Right kidney (tissue), 9 donors: Measurements from ENCODE around the gene CYP17A1.
"Not testable (repeated sequence)": the region's sequence is repeated elsewhere in the genome, so short reads cannot be mapped to it uniquely, and the experiment has no call there.

Source experiments
- DNase-seq: peaks from one replicate; pipeline ENCODE4 v3.0.0-alpha.2; 2016
- long read RNA-seq, 8 donors: transcript quantifications; one replicate each; lab custom pipeline, GENCODE V29; 2026

Gene CYP17A1, protein sequence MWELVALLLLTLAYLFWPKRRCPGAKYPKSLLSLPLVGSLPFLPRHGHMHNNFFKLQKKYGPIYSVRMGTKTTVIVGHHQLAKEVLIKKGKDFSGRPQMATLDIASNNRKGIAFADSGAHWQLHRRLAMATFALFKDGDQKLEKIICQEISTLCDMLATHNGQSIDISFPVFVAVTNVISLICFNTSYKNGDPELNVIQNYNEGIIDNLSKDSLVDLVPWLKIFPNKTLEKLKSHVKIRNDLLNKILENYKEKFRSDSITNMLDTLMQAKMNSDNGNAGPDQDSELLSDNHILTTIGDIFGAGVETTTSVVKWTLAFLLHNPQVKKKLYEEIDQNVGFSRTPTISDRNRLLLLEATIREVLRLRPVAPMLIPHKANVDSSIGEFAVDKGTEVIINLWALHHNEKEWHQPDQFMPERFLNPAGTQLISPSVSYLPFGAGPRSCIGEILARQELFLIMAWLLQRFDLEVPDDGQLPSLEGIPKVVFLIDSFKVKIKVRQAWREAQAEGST
- long read RNA-seq, donor 1: 0 reads
- long read RNA-seq, donor 2: 0 reads
- long read RNA-seq, donor 3, partial matches to known transcripts: 0 of 1 reads
- long read RNA-seq, donor 3, other reads (novel, unspliced or antisense): 0 of 1 reads
- long read RNA-seq, donor 4, partial matches to known transcripts: 0 of 1 reads
- long read RNA-seq, donor 4, other reads (novel, unspliced or antisense): 0 of 1 reads
- long read RNA-seq, donor 5: 0 reads
- long read RNA-seq, donor 6: 0 reads
- long read RNA-seq, donor 7, partial matches to known transcripts: 0 of 1 reads
- long read RNA-seq, donor 7, other reads (novel, unspliced or antisense): 0 of 1 reads
- long read RNA-seq, donor 8: 0 reads

DNA sequence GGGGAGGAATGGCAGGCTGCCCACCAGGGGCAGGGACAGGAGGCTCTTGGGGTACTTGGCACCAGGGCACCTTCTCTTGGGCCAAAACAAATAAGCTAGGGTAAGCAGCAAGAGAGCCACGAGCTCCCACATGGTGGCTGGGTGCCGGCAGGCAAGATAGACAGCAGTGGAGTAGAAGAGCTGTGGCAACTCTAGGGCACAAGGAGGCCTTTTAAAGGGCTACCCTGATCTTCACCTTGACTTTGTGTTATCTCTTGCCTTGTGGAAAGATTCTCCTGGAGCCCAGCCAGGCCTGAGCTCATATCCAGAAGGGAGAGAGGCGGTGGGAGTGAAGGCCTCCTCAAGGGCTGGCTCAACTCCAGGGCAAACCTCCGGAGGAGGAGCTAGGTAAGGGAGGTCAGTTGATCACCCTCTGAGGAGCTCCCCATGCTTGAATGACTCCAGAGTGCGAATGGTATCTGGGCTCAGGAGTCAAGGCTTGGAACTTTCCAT, at the start of gene CYP17A1:
Gene CYP17A1, minus strand, starts transcription at position 184 of the 492 bp plus-strand sequence. Its CDS starts 52 bp downstream, at position 132.
- no peak for DNase-seq

DNA sequence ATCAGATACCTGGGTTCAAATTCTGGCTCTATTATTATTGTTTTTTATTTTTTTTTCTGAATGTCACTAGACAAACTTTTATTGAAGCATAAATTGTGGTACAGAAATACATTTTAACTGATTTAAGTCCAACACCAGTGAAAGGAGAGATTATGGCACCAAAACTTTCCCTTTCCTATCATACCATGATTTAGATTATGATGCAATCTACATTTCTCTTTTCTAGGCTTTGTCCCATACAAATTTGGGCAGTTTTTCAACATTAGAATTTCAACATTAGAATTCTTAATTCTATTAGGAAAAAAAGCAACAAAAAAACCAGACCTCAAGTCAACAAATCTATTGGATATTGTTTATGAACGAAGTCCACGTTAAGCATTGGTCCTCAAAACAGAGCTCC, 43.0 kb upstream of the CYP17A1 start:
- no peak for DNase-seq

DNA sequence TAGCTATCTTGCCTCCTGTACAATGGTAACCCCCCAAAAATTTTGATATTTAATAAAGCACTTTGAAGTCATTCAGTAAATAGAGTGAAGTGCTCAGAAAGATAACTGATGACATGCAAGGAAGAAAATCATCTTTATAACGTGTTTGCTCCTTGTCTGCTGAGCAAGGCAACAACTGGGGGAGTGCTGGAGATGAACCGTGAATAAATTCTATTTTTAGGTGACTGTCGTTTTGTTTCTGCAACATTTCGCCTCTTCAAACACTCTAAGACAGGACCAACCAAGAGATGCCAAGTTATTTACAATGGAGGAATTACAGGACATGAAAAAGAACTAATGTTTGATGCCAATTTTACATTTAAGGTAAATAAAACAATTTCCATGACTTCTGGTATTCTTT, 41.4 kb upstream of the CYP17A1 start:
- DNase-seq: no peak

DNA sequence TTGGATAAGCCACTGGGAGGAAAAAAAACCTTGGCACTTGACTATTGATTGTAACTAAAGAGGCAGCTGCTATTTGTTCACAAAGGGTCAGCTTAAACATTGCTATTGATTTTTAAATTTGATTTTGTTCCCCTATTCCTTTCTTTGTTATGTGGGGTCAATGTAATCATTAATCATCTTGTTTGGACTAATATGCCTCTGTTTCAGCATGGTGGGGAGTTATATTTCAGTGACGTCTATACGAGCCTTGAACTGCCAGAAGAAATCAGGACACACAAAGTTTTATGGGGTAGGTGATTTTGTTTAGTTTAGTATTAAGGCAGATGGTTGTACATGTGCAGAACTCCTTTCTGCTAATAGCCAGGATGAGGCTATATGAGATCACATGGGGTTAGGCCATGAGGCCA, 39.5 kb upstream of the CYP17A1 start:
- DNase-seq: no peak

DNA sequence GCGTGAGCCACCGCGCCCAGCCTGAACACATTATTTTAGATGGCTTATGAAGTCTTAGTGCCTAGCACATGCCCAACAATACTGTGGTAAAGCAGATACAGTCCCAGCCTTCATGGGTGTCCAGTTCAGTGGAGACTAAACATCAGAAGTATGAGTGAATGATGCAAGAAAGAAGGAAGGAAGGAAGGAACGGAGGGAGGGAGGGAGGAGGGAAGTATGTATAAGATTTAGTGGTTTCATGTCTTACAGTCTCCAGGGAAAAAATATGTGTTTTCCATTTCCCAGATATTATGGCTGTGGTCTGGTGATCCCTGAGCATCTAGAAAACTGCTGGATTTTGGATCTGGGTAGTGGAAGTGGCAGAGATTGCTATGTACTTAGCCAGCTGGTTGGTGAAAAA, 35.0 kb upstream of the CYP17A1 start:
- no peak for DNase-seq

DNA sequence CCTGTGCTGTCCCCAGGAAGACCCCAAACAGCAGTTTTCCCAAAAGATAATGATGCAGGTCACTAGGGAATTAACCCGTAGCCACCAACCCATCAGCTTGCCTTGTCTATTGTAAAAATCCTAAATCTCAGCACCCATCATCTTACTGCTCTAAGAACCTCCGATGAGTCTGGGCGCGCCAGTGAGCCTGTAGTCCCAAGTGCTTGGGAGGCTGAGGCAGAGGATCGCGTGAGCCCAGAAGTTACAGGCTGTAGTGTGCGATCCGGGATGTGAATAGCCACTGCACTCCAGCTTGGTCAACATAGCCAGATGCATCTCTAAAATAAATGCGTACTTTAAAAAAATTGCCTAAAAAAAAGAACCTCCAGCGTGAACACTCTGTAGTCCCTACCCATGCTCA, 33.0 kb upstream of the CYP17A1 start:
- DNase-seq: no peak

DNA sequence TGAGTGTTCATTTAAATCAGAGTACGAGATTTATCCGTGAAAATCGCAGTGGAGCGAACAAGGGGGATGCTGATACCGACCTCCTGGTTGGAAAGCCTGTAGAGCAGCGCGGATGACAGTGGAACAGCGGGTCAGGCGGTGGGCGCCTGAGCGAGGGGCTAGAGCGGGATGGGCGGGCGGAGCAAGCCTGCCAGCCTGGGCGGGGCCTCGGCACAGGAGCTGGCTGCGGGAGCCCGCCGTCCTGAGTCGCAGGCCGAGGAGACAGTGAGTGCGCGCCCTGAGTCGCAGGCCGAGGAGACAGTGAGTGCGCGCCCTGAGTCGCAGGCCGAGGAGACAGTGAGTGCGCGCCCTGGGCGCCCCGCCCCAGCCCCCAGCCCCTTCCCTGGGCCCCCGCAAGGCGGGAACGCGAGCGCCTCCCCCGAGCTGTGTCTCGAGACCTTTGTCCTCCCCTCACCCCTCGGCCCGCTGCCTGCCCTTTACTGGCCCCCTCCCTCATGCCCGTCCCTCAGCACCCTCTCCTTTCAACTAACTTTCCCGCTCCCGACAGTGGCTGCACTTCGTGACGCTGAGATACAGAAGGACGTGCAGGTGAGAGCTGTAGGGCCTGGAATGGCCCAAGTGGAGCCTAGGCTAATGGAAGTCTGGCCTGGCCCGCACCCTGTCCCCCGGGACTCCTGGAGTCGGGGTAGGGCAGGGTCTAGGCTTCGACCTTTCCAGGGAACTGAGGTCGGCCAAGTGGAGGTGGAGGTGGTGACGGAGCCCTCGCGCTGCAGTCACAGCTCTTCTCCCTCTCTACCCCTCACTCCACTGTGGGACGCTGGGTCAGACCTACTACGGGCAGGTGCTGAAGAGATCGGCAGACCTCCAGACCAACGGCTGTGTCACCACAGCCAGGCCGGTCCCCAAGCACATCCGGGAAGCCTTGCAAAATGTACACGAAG, 32.3 kb upstream of the CYP17A1 start, which contains the start of gene AS3MT:
Gene AS3MT, plus strand, starts transcription at position 213 of the 941 bp plus-strand sequence. Its CDS starts 123 bp downstream, at position 336.
- peak; percentile 70 for DNase-seq

DNA sequence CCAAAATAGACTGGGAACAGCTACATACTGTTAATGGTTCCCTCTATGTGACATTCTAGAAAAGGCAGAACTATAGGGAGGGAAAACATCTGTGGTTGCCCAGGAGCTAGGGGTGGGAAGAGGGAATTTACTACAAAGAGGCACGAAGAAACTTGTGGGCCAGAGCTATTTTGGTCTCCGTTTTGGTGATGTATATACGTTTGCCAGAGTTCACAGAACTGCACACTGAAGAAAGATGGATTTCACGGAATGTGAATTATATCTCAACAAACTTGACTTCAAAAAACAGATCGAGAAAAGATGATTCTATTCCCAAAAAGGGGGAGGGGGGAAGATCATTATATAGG, 31.7 kb upstream of the CYP17A1 start:
- no peak for DNase-seq

DNA sequence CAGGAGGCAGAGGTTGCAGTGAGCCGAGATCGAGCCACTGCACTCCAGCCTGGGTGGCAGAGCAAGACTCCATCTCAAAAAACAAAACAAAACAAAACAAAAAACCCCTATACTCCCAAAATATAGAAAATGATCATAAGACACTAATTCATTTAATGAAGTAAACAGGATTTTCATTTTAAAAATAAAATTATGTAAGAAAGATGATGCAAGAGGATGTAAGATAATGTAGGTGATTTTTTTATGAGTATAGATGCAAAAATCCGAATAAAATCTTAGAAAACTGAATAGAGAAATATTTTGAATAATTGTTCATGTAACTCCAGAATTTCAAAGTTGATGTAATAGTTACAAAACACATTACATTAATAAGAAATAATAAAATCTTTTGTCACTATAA, 28.4 kb upstream of the CYP17A1 start:
- DNase-seq: no peak

DNA sequence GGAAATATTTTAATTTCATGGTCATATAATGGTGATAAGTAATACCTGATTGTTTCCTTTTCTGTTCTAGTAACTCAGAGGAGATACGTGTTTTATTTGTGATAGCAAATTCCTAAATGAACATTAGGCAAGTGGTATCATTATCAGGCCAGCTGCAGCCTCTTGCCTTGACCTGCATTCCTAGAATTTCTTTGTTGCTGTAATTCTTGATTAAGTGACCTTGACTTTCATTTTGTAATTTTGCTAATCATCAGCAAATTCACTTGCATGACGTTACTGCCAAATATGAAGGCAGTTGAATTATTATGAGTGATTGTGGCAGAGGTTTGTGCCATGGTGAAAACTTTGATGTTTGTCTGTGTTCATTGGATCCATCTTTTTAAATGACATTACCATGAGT, 26.4 kb upstream of the CYP17A1 start:
- DNase-seq: no peak

DNA sequence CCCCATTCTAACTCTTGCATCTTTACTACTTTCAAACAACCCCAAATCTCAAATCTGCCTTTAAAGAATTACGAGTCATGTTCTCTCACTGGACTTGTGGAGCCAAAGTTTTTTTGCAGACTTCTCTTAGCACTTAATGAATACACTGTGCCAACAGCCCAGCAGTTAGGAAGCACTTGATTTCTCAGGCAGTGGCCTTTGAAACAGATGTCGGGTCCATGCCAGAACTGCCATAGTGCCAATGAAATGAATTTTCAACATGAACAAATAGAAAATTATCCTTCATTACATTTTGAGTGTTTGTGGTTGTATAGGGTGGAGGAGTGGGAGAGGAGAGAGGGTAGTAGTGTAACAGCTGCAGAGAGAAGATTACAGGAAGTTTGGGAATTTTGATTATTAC, 22.7 kb upstream of the CYP17A1 start:
- no peak for DNase-seq

DNA sequence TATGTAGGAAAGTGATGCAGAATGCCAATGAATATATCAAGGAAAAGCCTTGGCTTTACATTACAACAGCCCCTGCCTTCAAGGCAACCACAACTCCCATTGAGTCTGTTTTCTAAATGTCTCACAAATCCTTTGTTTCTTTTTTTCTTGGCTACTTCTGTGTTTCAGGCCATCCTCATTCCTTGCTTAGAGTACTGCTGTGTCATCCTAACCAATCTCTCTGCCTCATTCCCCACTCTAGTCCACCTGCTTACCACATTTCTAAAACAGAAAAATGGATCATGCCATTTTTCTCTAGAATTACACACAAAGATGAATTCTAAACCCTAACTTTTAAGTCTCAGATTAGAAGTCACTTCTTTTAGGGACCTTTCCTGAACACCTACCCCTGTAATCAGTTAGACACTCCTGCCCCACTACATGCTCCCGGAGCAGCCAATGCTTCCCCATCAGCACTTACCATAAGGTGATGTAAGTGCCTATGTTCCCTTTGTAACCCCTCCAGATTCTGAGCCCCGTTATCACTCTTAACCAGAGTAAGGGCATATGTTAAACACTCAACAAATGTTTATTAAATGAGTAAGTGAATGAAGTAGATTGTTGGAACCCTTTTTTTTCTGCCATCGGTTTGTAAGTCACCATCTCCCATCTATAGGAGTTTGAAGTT, 19.7 kb upstream of the CYP17A1 start:
- no peak for DNase-seq

DNA sequence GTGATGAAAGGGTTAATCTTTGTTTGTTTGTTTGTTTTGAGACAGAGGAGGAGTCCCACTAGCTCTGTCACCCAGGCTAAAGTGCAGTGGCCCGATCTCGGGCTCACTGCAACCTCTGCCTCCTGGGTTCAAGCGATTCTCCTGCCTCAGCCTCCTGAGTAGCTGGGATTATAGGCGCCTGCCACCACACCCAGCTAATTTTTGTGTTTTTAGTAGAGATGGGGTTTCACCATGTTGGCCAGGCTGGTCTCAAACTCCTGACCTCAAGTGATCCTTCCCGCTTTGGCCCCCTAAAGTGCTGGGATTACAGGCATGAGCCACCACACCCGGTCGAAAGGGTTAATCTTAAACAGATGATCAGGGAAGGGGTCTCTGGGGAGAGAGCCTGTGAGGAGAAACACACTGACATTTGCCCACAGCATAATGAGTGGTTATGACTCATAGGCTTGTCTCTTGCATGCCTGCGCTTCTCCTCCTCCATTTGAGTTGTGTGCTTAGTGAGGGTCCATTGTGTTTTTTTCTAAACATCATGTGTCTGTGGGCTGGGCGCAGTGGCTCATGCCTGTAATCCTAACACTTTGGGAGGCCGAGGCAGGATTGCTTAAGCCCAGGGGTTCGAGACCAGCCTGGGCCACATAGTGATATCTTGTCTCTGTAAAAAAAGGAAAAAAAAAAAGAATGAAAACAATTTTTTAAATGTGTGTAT, 18.7 kb upstream of the CYP17A1 start:
- not testable (repeated sequence) for DNase-seq

DNA sequence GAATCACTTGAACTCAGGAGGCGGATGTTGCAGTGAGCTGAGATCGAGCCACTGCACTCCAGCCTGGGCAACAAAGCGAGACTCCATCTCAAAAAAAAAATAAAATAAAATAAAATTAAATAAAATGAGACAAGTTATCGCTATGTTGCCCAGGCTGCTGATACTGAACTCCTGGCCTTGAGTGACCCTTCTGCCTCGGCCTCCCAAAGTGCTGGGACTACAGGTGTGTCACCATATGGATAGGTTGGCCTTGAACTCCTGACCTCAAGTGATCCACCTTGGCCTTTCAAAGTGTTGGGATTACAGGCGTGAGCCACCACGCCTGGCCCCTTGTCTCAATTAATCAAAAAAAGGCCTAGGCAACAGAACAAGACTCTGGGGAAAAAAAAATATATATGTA, 16.0 kb upstream of the CYP17A1 start:
- DNase-seq: not testable (repeated sequence)

DNA sequence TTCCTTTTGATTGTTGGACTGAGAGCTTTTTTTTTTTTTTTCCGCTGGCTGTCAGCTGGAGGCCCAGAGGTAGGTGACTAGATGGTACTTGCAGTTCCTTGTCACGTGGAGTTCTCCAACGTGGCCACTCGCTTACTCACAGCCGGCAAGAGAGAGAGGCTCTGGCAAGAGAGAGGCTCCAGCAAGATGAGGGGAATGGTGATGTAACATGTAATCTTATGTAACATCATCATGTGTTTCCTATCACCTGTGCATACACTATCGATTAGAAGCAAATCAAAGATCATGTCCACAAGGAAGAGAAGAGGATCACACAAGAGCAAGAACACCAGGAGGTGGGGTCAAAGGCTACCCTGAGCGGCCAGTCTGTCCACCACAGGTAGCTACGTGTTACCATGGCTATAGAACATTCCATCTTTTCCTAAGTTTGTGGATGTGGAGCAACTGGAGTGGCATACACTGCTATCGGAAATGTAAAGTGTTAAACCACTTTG, 12.9 kb upstream of the CYP17A1 start:
- DNase-seq: no peak

DNA sequence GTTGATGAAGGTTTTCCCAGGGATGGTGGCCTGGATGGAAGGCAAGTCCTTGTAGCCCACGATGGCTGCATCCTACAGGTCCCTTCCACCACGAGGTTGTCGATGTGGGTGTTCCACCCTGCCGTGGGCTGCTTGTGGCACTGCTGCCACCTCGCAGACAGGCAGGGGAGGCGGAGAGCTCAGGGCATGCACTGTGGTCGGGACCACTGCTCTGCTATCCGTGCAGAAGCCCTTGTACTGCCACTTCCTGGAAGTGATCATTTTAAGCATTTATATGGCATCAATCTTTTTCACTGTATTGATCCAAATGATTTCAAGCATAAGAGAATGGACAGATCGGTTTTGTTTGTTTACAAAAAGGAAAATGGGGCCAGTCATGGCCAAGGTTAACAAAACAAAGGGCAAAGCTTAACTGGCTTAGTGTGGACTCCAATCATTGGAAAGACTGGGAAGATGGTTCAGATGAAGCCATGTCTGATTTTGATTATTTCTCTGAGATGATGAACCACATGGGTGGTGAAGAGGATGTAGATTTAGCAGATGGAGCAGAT, 8.2 kb upstream of the CYP17A1 start:
- no peak for DNase-seq

DNA sequence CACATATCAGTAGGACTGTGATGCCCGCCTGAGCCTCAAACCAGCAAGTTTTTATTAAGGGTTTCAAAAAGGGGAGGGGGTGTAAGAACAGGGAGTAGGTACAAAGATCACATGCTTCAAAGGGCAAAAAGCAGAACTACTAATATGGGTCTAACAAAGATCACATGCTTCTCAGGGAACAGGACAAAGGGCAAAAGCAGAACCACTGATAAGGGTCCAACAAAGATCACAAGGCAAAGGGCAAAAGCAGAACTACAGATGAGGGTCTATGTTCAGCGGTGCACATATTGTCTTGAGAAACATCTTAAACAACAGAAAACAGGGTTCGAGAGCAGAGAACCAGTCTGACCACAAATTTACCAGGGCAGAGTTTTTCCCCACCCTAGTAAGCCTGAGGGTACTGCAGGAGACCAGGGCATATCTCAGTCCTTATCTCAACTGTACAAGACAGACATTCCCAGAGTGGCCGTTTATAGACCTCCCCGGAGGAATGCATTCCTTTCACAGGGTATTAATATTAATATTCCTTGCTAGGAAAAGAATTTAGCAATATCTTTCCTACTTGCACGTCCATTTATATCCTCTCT, 7.1 kb upstream of the CYP17A1 start:
- not testable (repeated sequence) for DNase-seq

DNA sequence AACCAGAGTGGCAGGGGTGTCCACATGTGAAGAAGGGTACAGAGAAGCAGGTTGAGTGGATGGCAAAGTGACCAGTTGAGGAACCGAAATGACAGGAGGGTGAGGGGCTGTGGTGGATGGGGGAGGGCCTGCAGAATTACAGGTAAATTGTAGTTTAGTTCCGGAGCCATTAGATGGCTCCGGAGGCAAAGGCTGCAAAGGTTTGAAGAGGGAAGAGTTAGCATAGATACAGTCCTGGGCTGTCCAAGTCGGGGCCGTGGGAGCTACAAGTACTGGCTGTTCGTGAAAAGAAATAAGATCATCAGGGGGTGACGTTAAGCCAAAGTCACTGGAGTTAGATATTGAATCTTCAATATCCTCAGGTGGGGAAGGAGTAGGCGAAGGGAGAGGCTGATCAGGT, 5.9 kb upstream of the CYP17A1 start:
- DNase-seq: not testable (repeated sequence)

DNA sequence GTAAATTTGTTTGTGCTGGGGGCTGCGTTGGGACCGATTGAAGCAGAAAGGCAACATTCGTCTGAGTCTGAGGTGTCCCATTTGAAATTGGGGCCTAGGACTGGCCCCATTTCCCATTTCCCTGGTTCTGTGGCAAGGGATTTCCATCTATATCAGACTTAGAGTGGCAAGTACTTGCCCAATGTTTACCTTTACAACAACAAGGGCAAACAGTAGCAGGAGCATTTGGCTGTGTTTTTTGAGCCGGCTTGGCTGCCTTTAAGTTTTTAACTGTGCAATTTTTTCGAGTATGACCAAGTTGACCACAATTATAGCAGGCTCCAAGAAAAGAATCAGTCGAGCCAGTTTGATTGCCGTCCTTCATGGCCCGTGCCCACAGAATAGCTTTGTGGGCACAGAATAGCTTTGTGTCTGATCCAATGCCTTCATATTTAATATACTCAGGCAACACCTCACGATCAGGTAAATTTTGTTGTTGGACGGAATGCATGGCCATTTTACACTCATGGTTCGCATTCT, 4.7 kb upstream of the CYP17A1 start:
- DNase-seq: no peak
